Chondrocyte (in vitro differentiated cells): Measurements from ENCODE around the gene SLC7A1. TPM values are rescaled to one million over a fixed set of nuclear protein-coding genes. Genes with fewer than 3 reads are reported as not detected.

ENCODE experiments used
- DNase-seq: peaks from one replicate; pipeline ENCODE4 v3.0.0; 2021; ENCODE audit warnings: mixed read lengths, low spot score
- H3K27ac Mint-ChIP-seq: one replicate; pipeline ENCODE4 v1.8.0; 2021; ENCODE audit warnings: mild to moderate bottlenecking, moderate library complexity, mixed read lengths; ENCODE audit not compliant: unreplicated experiment
- H3K27me3 Mint-ChIP-seq: 2 replicates; pipeline ENCODE4 v1.8.0; 2021; ENCODE audit warnings: low read depth, mixed read lengths
- H3K36me3 Mint-ChIP-seq: 2 replicates; pipeline ENCODE4 v1.8.0; 2021; ENCODE audit warnings: low read depth, mixed read lengths
- H3K4me1 Mint-ChIP-seq: 2 replicates; pipeline ENCODE4 v1.8.0; 2021; ENCODE audit warnings: low read depth, mild to moderate bottlenecking, mixed read lengths
- H3K4me3 Mint-ChIP-seq: one replicate; pipeline ENCODE4 v1.8.0; 2021; ENCODE audit warnings: mild to moderate bottlenecking, moderate library complexity, mixed read lengths; ENCODE audit not compliant: unreplicated experiment
- H3K9me3 Mint-ChIP-seq: 2 replicates; pipeline ENCODE4 v1.8.0; 2021; ENCODE audit warnings: low read depth, mixed read lengths
- CTCF ChIP-seq: fragments of 200-600 bp; sonication (generic); IDR thresholded peaks from 2 replicates; pipeline ENCODE4 v1.5.0; 2021; ENCODE audit warnings: antibody characterized with exemption, mild to moderate bottlenecking, moderate library complexity
- total RNA-seq: library from RNA; stranded (reverse); gene quantifications from 3 replicates; pipeline ENCODE4 v1.2.1, GENCODE V29; 2021

SLC7A1 gene
- total RNA-seq, 1 donor from 2014 or later: 111 TPM

- H3K4me1 Mint-ChIP-seq: no peaks in the 10 kb centered on the region
- H3K9me3 Mint-ChIP-seq: no peaks in the 10 kb centered on the region
- H3K36me3 Mint-ChIP-seq: no peaks in the 10 kb centered on the region
- no peak for DNase-seq
- TF ChIP-seq CTCF: no peak
- peaks cover 22% of the 10 kb centered on the region for H3K27me3 Mint-ChIP-seq
- no peak overlapping the region for H3K27ac Mint-ChIP-seq
- H3K4me3 Mint-ChIP-seq: no peak overlapping the region
Observed at GRCh38 chr13:29486551-29486950, 108.9 kb downstream of the SLC7A1 start.

DNA sequence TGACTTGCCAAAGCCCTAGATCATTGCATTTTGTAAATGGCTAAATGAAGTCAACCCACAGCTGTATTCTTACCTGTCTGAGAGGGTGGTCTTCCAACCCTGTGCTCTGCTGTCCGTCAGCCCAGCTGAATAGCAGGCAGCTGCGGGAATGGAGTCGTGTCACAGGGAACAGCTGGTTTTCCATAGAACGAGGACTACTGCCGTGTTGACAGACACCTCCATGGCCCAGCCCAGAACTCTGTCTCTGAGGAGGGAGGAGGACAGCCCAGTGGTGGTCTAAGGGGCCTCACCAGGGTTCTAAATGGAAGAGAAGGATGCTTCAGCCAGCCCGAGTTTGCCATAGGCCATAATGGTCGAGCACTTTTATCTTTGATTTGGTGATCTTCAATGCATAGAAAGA is 110.7 kb downstream of the SLC7A1 start:
- DNase-seq: no peak
- Mint-ChIP-seq H3K27ac (no peak overlapping the region), H3K4me1 (no peaks in the 10 kb centered on the region), H3K9me3 (no peaks in the 10 kb centered on the region), H3K27me3 (peaks cover 32% of the 10 kb centered on the region), H3K4me3 (no peak overlapping the region), H3K36me3 (no peaks in the 10 kb centered on the region)
- no peak for TF ChIP-seq CTCF

DNA sequence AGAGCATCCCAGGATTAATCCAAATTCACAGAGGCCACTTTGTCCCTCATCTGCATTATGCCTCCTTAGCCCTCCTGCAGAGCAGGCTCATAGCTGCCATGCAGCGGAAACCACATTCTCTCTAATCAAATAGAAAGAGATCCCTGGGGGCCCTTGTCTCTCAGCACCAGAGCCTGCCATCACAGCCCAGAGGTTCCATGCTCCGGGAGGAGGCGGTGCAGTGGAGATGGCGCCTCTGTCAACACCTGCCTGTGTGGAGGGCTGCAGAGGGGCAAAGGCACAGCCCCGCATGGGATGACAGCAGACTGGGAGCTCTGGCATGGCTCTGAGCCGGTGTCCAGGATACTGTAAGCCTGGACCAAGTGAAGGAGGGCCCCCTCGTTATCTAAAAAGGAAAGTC is 111.3 kb downstream of the SLC7A1 start:
- no peak for TF ChIP-seq CTCF
- Mint-ChIP-seq H3K27ac (no peak overlapping the region), H3K27me3 (peaks cover 36% of the 10 kb centered on the region), H3K36me3 (no peaks in the 10 kb centered on the region), H3K4me1 (no peaks in the 10 kb centered on the region), H3K4me3 (no peak overlapping the region), H3K9me3 (no peaks in the 10 kb centered on the region)
- no peak for DNase-seq

DNA sequence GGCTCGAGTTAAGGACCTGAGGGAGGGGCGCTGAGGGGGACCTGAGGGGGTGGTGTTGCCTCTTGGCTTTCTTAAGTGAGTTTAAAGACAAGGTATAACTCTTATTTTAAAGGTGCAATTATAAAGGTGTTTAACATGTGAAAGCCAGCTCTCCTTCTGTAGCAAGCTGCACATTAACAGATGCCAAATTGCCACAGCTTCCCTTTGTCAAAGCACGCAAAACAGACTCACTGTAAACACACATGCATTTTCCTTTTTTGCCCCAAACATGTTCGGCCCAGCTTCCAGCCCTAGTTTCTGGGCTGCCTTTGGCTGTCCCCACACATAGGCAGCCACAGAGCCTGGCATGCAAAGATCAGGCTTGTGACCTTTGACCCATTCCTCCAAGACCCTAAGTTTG is 111.9 kb downstream of the SLC7A1 start:
- no peak for TF ChIP-seq CTCF
- no peak overlapping the region for H3K27ac Mint-ChIP-seq
- DNase-seq: no peak
- H3K9me3 Mint-ChIP-seq: no peaks in the 10 kb centered on the region
- H3K27me3 Mint-ChIP-seq: peaks cover 39% of the 10 kb centered on the region
- H3K36me3 Mint-ChIP-seq: no peaks in the 10 kb centered on the region
- no peaks in the 10 kb centered on the region for H3K4me1 Mint-ChIP-seq
- no peak overlapping the region for H3K4me3 Mint-ChIP-seq

- Mint-ChIP-seq H3K27me3 (peaks cover 39% of the 10 kb centered on the region), H3K4me1 (no peaks in the 10 kb centered on the region), H3K27ac (no peak overlapping the region), H3K36me3 (no peaks in the 10 kb centered on the region), H3K9me3 (no peaks in the 10 kb centered on the region), H3K4me3 (no peak overlapping the region)
- TF ChIP-seq CTCF: no peak
- DNase-seq: no peak
Observed at GRCh38 chr13:29483211-29483610, 112.3 kb downstream of the SLC7A1 start.
